ENCODE measurements around the gene C12orf75. TPM values are rescaled to one million over a fixed set of nuclear protein-coding genes. Genes with fewer than 3 reads are reported as not detected.

C12orf75 gene
- total RNA-seq, 4 donors from 2014 or later: 16.1 to 20.1 (median 18.3) TPM

DNA sequence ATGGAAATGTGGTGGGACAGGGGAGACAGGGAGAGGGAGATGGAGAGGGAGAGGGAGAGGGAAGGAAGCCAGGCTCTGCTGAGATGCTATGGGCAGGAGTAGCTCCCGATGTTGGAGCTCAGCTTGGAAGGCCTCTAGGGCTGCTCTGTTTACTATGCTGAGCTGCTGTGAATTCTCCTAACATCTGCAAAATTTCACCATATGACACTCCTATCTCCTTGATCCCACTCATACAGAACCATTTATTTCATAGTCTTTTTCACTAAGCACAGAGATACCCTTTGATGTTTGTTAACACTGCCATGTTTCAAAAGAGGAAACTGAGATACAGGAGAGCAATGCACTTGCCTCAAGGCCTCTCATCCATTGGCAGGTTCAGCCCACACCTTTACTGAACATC is 60.7 kb downstream of the C12orf75 start:
- H3K27ac ChIP-seq: no peak overlapping the region
- DNase-seq: no peak
- H3K4me1 ChIP-seq: no peaks in the 10 kb centered on the region
- no peak overlapping the region for H3K4me3 ChIP-seq
- H3K9me3 ChIP-seq: no peaks in the 10 kb centered on the region
- TF ChIP-seq, protein P1, sequence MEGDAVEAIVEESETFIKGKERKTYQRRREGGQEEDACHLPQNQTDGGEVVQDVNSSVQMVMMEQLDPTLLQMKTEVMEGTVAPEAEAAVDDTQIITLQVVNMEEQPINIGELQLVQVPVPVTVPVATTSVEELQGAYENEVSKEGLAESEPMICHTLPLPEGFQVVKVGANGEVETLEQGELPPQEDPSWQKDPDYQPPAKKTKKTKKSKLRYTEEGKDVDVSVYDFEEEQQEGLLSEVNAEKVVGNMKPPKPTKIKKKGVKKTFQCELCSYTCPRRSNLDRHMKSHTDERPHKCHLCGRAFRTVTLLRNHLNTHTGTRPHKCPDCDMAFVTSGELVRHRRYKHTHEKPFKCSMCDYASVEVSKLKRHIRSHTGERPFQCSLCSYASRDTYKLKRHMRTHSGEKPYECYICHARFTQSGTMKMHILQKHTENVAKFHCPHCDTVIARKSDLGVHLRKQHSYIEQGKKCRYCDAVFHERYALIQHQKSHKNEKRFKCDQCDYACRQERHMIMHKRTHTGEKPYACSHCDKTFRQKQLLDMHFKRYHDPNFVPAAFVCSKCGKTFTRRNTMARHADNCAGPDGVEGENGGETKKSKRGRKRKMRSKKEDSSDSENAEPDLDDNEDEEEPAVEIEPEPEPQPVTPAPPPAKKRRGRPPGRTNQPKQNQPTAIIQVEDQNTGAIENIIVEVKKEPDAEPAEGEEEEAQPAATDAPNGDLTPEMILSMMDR (IDR thresholded peaks at IDR 0.05): no peak
- no peak for TF ChIP-seq POLR2A (IDR thresholded peaks at IDR 0.05)
- H3K36me3 ChIP-seq: no peaks in the 10 kb centered on the region
- H3K27me3 ChIP-seq: no peaks in the 10 kb centered on the region

DNA sequence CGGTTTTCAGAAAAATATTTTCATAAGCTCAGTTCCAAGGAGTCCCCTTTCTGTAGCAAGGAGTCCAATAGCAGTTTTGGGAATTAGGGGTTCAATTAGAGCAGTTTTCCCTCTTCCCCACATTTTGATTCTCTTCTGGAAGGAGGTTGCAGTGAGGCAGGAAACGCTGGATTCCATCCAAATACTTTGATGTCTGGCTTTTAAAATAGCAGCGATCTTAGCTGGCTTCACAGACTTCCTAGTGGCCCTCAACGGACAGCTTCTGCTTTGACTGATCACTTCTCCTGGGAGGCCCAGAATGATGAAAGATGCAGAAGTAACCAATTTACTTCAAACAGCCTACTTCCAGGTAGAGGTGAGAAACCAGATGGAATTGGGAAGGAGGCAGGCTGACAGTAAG is 63.1 kb downstream of the C12orf75 start:
- Histone ChIP-seq H3K4me1 (no peaks in the 10 kb centered on the region), H3K9me3 (no peaks in the 10 kb centered on the region), H3K27ac (no peak overlapping the region), H3K27me3 (no peaks in the 10 kb centered on the region), H3K4me3 (no peak overlapping the region), H3K36me3 (no peaks in the 10 kb centered on the region)
- TF ChIP-seq, protein P1 (IDR thresholded peaks at IDR 0.05): no peak
- no peak for TF ChIP-seq POLR2A (IDR thresholded peaks at IDR 0.05)
- DNase-seq: no peak

DNA sequence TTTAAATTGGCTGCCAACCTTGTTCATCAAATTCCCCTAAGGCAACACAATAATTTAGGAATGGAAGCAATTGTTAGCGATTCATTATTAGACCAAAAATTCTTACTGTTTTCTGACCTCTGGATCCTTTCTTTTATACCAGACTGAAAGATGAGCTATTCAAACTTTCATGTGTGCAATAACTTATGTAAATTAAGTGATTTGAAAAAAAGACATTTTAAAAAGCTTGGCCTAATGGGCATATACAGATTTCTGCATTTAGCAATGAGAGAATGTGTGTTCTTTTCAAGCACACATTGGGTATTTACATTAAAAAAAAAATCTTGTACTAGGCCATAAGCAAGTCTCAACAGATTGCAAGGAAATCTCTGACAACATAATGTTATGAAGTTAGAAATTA is 65.5 kb downstream of the C12orf75 start:
- Histone ChIP-seq H3K27me3 (no peaks in the 10 kb centered on the region), H3K4me3 (no peak overlapping the region), H3K4me1 (no peaks in the 10 kb centered on the region), H3K27ac (no peak overlapping the region), H3K36me3 (no peaks in the 10 kb centered on the region), H3K9me3 (no peaks in the 10 kb centered on the region)
- no peak for DNase-seq
- TF ChIP-seq, protein P1 (IDR thresholded peaks at IDR 0.05): no peak
- TF ChIP-seq POLR2A (IDR thresholded peaks at IDR 0.05): no peak

DNA sequence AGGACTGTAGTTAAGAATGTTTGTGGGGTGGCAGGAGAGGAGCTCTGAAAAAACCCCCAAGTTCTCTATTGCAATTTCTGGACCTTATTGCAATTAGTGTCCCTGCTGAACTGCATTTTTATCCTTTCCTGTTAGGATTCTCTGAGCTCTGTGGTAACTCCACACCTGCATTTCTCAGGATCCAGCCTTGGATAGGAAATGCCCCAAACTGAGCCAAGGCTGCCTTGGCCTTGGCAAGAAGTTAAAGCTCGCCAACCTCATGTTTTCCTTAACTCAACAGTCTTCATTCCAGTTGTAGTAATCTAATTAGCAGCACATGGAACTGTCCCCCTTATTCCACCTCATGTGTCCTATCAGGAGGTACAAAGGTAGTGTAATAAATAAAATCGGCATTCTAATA is 66.5 kb downstream of the C12orf75 start:
- Histone ChIP-seq H3K27ac (no peak overlapping the region), H3K9me3 (no peaks in the 10 kb centered on the region), H3K36me3 (no peaks in the 10 kb centered on the region), H3K27me3 (no peaks in the 10 kb centered on the region), H3K4me3 (no peak overlapping the region), H3K4me1 (no peaks in the 10 kb centered on the region)
- DNase-seq: no peak
- TF ChIP-seq POLR2A (IDR thresholded peaks at IDR 0.05): no peak
- TF ChIP-seq, protein P1 (IDR thresholded peaks at IDR 0.05): no peak

DNA sequence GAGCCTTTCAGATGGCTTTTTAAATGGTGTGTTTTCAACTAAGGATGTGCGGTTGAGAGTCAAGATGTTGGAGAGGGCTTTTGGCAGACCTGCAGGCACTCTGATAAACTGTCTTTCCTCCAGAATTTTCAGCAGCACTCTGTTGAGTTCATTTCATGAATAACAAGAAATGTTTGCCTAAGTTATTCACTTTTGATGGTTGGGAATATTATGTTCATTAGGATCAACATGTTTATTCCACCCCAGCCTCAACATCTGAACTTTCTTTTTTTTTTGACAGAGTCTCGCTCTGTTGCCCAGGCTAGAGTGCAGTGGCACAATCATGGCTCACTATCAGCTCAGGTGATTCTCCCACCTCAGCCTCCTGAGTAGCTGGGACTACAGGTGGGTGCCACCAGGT is 68.4 kb downstream of the C12orf75 start:
- TF ChIP-seq, protein P1 (IDR thresholded peaks at IDR 0.05): no peak
- TF ChIP-seq POLR2A (IDR thresholded peaks at IDR 0.05): no peak
- DNase-seq: no peak
- no peaks in the 10 kb centered on the region for H3K4me1 ChIP-seq
- no peaks in the 10 kb centered on the region for H3K36me3 ChIP-seq
- no peak overlapping the region for H3K4me3 ChIP-seq
- no peak overlapping the region for H3K27ac ChIP-seq
- no peaks in the 10 kb centered on the region for H3K27me3 ChIP-seq
- H3K9me3 ChIP-seq: no peaks in the 10 kb centered on the region

DNA sequence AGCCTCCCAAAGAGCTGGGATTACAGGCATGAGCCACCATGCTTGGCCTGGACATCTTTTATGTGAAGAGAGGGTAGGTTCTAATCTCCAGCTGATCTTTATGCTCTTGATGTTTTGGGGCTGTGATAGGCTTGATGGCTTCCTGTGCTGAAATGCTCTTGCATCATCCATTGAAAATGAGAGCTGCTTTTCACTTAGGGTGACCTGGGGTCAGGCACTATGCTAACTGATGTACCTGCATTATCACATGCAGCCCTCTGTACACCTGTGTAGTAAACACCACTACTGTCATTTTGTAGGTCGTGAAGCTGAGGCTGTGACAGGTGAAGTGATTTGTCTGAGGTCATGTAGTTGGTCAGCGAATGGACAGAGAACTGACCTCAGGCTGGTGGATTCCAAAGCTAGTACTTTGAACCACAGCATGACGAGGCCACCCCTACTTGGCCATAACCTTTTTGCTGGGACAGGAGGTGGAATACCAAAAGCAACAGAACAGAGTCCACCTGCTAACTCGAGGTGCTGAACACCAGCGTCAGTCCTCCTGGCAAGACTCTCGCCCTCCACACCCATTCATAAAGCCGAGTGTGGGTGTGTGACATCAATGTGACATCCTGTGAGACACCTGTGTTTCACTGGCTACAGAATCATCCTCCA is 69.1 kb downstream of the C12orf75 start:
- H3K36me3 ChIP-seq: no peaks in the 10 kb centered on the region
- H3K4me1 ChIP-seq: no peaks in the 10 kb centered on the region
- no peak overlapping the region for H3K27ac ChIP-seq
- no peaks in the 10 kb centered on the region for H3K27me3 ChIP-seq
- H3K9me3 ChIP-seq: no peaks in the 10 kb centered on the region
- H3K4me3 ChIP-seq: no peak overlapping the region
- no peak for DNase-seq
- TF ChIP-seq POLR2A (IDR thresholded peaks at IDR 0.05): no peak
- TF ChIP-seq, protein P1 (IDR thresholded peaks at IDR 0.05): no peak

All from Peyer's patch (tissue), 4 donors.